ENCODE measurements around the gene UQCR11. TPM values are rescaled to one million over a fixed set of nuclear protein-coding genes. Genes with fewer than 3 reads are reported as not detected.

The UQCR11 gene
- total and polyA plus RNA-seq, 2 of the 8 experiments (the other 6 are each of a cell fraction or from before 2014, with no cell fraction given), result 162 to 171 TPM

DNA sequence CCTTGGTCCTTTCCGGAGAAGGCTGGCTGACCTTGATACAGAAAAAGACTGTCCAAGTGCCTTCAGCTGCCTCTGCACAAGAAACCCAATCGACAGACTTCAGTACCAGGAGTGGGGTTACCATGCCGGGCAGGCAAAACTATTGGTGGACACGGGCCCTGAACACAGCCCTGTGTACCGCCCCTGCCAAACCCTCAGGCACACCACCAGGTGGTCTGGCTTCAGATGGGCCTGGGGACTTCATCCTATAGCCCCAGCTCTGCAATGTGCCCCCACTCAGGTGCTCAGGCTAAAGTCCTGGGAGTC is 29.6 kb upstream of the UQCR11 start:
- H4K5ac ChIP-seq (ENCODE audit: insufficient read length, low read depth, low read length), result no peak overlapping the region
- peaks cover 4 to 62% of the 10 kb centered on the region in 2 experiments for H3K79me2 ChIP-seq (ENCODE audit: control insufficient read depth in 1 of 2, insufficient read depth in 2 of 2, low read length in 2 of 2)
- H2BK12ac ChIP-seq (ENCODE audit: low read depth, low read length), result no peak overlapping the region
- H3K9me3 ChIP-seq (ENCODE audit: insufficient read depth in 2 of 2, low read depth in 1 of 2, low read length in 1 of 2), result 0 out of 4 replicates have a peak, but pooled peaks cover 0 to 2% of the 10 kb centered on the region in 2 experiments
- no peak overlapping the region for H2AK5ac ChIP-seq (ENCODE audit: low read depth, low read length)
- 98% methylated on average over 5 of the region's 5 CpGs; no CpG with 5 or more reads in 1 of the 2 experiments for WGBS, 2 experiments (ENCODE audit: extremely low coverage in 1 of 2, insufficient coverage in 1 of 2, insufficient read length in 1 of 2, insufficient replicate concordance in 2 of 2, low coverage in 1 of 2, low lambda C conversion rate in 2 of 2, missing lambda C conversion rate in 1 of 2)
- no peak overlapping the region for H2BK120ac ChIP-seq (replicated peaks; ENCODE audit: low read depth, low read length)
- H3K9ac ChIP-seq (replicated peaks in 1 of 4; ENCODE audit: extremely low read depth in 1 of 4, low read depth in 3 of 4, low read length in 3 of 4), result no peak overlapping the region
- H4K8ac ChIP-seq (ENCODE audit: extremely low read depth, insufficient read depth, low read length), result no peak overlapping the region; the same call in 1 of the 2 replicates
- H3K14ac ChIP-seq (ENCODE audit: insufficient read length), result no peak overlapping the region
- no peak overlapping the region for H3K18ac ChIP-seq (ENCODE audit: extremely low read depth, low read length)
- H3K27ac ChIP-seq (ENCODE audit: low read depth, low read length), result no peak overlapping the region
- no peak overlapping the region for H3K4ac ChIP-seq (replicated peaks; ENCODE audit: insufficient read length, low read depth, low read length)
- H3K4me2 ChIP-seq (ENCODE audit: insufficient read depth in 1 of 2, low read depth in 2 of 2, low read length in 2 of 2), result no peak overlapping the region
- peaks cover 21% of the 10 kb centered on the region for H3K79me1 ChIP-seq (ENCODE audit: low read depth, low read length)
- ChIA-PET POLR2A (ENCODE audit: partially characterized antibody) (interaction anchor here (1.2 to 2.2 kb wide), 8 partner anchors 9 to 27 kb away, joined by 3 to 20 read pairs (median 5); partner anchors contain the start of gene TCF3), CTCF (ENCODE audit: partially characterized antibody) (interaction anchor here (1.2 kb wide), 1 partner anchor 133 kb away, joined by 4 read pairs; no protein-coding TSS in a partner anchor)
- H4K20me1 ChIP-seq (replicated peaks in 1 of 2; ENCODE audit: control insufficient read depth in 1 of 2, insufficient read depth in 2 of 2, low read length in 2 of 2), result peaks cover 19 to 51% of the 10 kb centered on the region in 2 experiments
- FAIRE-seq (no peak), DNase-seq (ENCODE audit: low read depth in 1 of 2, low spot score in 2 of 2) (no peak)
- no peak overlapping the region for H2BK5ac ChIP-seq (ENCODE audit: low read depth, low read length)
- H3K23me2 ChIP-seq (ENCODE audit: low read depth, low read length), result no peaks in the 10 kb centered on the region
- peaks cover 18 to 69% (median 52%) of the 10 kb centered on the region in 4 experiments for H3K36me3 ChIP-seq (ENCODE audit: control insufficient read depth in 2 of 4, insufficient read depth in 4 of 4, low read length in 3 of 4)
- H3K27me3 ChIP-seq (replicated peaks in 1 of 4; ENCODE audit: control insufficient read depth in 3 of 4, extremely low read depth in 1 of 4, insufficient read depth in 3 of 4, low read length in 3 of 4), result no peaks in the 10 kb centered on the region
- no peaks in the 10 kb centered on the region for H3K4me1 ChIP-seq (replicated peaks in 1 of 4; ENCODE audit: control insufficient read depth in 3 of 4, insufficient read depth in 4 of 4, low read length in 3 of 4)
- H4K91ac ChIP-seq (replicated peaks; ENCODE audit: insufficient read length, low read length), result no peak overlapping the region
- H2AFZ ChIP-seq (ENCODE audit: low read length), result no peak overlapping the region
- H2BK20ac ChIP-seq (ENCODE audit: low read length), result no peak overlapping the region
- no peak overlapping the region for H3K23ac ChIP-seq (ENCODE audit: insufficient read length)
- no peak overlapping the region for H3K4me3 ChIP-seq (ENCODE audit: extremely low read depth in 1 of 4, insufficient read depth in 2 of 4, low read depth in 3 of 4, low read length in 4 of 4)
- H3K56ac ChIP-seq (replicated peaks; ENCODE audit: insufficient read length, low read depth, low read length), result no peak overlapping the region
- no peak overlapping the region for H2BK15ac ChIP-seq (ENCODE audit: low read length)
- no peak for TF ChIP-seq BRCA1 (IDR thresholded peaks at IDR 0.05; ENCODE audit: low read depth, low read length)
- TF ChIP-seq SRF (IDR thresholded peaks at IDR 0.05; ENCODE audit: low read depth, low read length), result no peak
- no peak for TF ChIP-seq SIRT6 (IDR thresholded peaks at IDR 0.05; ENCODE audit: low read length)
- no peak for TF ChIP-seq JUND (IDR thresholded peaks at IDR 0.05; ENCODE audit: low read length)
- no peak for TF ChIP-seq CHD2 (IDR thresholded peaks at IDR 0.05; ENCODE audit: low read length)
- no peak for TF ChIP-seq EGR1 (IDR thresholded peaks at IDR 0.05; ENCODE audit: borderline replicate concordance, low read depth, low read length)
- no peak for TF ChIP-seq KDM5A (IDR thresholded peaks at IDR 0.05; ENCODE audit: low read length)
- TF ChIP-seq SP4 (IDR thresholded peaks at IDR 0.05; ENCODE audit: low read length), result no peak
- TF ChIP-seq CHD1 (IDR thresholded peaks at IDR 0.05; ENCODE audit: low read depth, low read length), result no peak
- no peak for TF ChIP-seq GABPA (IDR thresholded peaks at IDR 0.05; ENCODE audit: borderline replicate concordance, insufficient read depth, low read length)
- TF ChIP-seq TAF1 (IDR thresholded peaks at IDR 0.05; ENCODE audit: low read depth, low read length), result no peak
- TF ChIP-seq HDAC6 (IDR thresholded peaks at IDR 0.05; ENCODE audit: low read depth, low read length), result no peak
- no peak for TF ChIP-seq SIN3A (conservative IDR thresholded peaks at IDR 0.05 in 1 of 2, IDR thresholded peaks at IDR 0.05 in 1 of 2; ENCODE audit: low read depth in 1 of 2, low read length in 2 of 2)
- TF ChIP-seq CBX5 (IDR thresholded peaks at IDR 0.05; ENCODE audit: low read depth, low read length), result no peak
- no peak for TF ChIP-seq SP2 (IDR thresholded peaks at IDR 0.05; ENCODE audit: low read length)
- TF ChIP-seq BCL11A (IDR thresholded peaks at IDR 0.05; ENCODE audit: low read depth in 2 of 2, low read length in 2 of 2), result no peak
- no peak for TF ChIP-seq RFX5 (IDR thresholded peaks at IDR 0.05; ENCODE audit: borderline replicate concordance, low read depth, low read length)
